Ovary (tissue), 3 donors: Measurements from ENCODE around the gene TLE4.

ENCODE experiments used
- CTCF ChIP-seq, 3 donors: fragments of 450-650 bp in 2 of 3; fragments of 200-600 bp in 1 of 3; IDR thresholded peaks; one replicate each; pipeline versions ENCODE4 v1.5.1 to v1.8.0; 2016 to 2022; ENCODE audit warnings: antibody characterized with exemption in 3 of 3, mild to moderate bottlenecking in 1 of 3
- EP300 ChIP-seq: sonication (generic); formaldehyde crosslinking; IDR thresholded peaks from one replicate; pipeline ENCODE4 v1.6.1; 2017; ENCODE audit warnings: antibody characterized with exemption
- POLR2A ChIP-seq: fragments of 450-650 bp; IDR thresholded peaks from one replicate; pipeline ENCODE4 v1.6.1; 2017; ENCODE audit warnings: antibody characterized with exemption, mild to moderate bottlenecking, moderate library complexity
- donor health status: DM: no; HTN: no; CAD: no.

DNA sequence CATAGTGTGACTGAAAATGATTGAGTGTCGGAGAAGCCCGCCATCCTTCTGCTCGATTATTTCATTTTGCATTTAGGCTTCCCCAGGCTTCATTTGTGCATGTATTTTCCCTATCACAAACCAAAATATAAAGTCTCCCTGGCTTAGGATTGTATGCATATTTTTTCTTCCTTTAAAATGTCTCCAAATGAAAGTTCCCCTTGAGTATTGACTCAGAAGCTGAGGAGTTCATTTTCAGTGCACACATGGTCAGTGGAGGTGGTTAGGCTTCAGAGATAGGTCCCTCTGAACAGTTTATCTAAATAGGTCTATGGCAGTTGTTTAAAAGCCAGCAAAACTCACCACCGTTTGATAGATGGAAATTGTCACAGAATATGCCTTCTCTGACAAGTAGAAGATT is 97.2 kb downstream of the TLE4 start:
- TF ChIP-seq EP300 (no peak), POLR2A (no peak), CTCF (IDR thresholded peaks at IDR 0.05) (no peak)
